ENCODE measurements around the gene RPS2.

- TF ChIP-seq CTCF (IDR thresholded peaks at IDR 0.05) (no peak), EZH2 (IDR thresholded peaks at IDR 0.05; ENCODE audit: borderline replicate concordance, insufficient read depth, low read depth, low read length, poor library complexity, severe bottlenecking) (no peak)
These were observed 51.1 kb downstream of the RPS2 start for GRCh38 chr16:1913327-1914083.
